Osteocyte (in vitro differentiated cells): ENCODE measurements around the gene CEMIP. TPM values are rescaled to one million over a fixed set of nuclear protein-coding genes. Genes with fewer than 3 reads are reported as not detected.

Experiments used
- DNase-seq: peaks from one replicate; pipeline ENCODE4 v3.0.0; 2021; ENCODE audit warnings: mixed read lengths; ENCODE audit not compliant: unreplicated experiment; ENCODE audit errors: extremely low spot score
- H3K27ac Mint-ChIP-seq: one replicate; pipeline ENCODE4 v1.8.0; 2021; ENCODE audit warnings: mild to moderate bottlenecking, mixed read lengths; ENCODE audit not compliant: unreplicated experiment
- H3K27me3 Mint-ChIP-seq: one replicate; pipeline ENCODE4 v1.8.0; 2021; ENCODE audit warnings: mixed read lengths; ENCODE audit not compliant: unreplicated experiment
- H3K36me3 Mint-ChIP-seq: one replicate; pipeline ENCODE4 v1.8.0; 2021; ENCODE audit warnings: mixed read lengths; ENCODE audit not compliant: unreplicated experiment
- H3K4me1 Mint-ChIP-seq: one replicate; pipeline ENCODE4 v1.8.0; 2021; ENCODE audit warnings: mixed read lengths; ENCODE audit not compliant: unreplicated experiment
- H3K4me3 Mint-ChIP-seq: one replicate; pipeline ENCODE4 v1.8.0; 2021; ENCODE audit warnings: mild to moderate bottlenecking, moderate library complexity, mixed read lengths; ENCODE audit not compliant: unreplicated experiment
- H3K9me3 Mint-ChIP-seq: one replicate; pipeline ENCODE4 v1.8.0; 2021; ENCODE audit warnings: mixed read lengths; ENCODE audit not compliant: unreplicated experiment
- CTCF ChIP-seq: fragments of 200-600 bp; sonication (generic); IDR thresholded peaks from 2 replicates; pipeline ENCODE4 v1.5.0; 2021; ENCODE audit warnings: antibody characterized with exemption, mild to moderate bottlenecking, moderate library complexity
- total RNA-seq: library from RNA; stranded (reverse); gene quantifications from 2 replicates; pipeline ENCODE4 v1.2.1, GENCODE V29; 2021

CEMIP gene
- total RNA-seq, 1 donor from 2014 or later, result 445 TPM

DNA sequence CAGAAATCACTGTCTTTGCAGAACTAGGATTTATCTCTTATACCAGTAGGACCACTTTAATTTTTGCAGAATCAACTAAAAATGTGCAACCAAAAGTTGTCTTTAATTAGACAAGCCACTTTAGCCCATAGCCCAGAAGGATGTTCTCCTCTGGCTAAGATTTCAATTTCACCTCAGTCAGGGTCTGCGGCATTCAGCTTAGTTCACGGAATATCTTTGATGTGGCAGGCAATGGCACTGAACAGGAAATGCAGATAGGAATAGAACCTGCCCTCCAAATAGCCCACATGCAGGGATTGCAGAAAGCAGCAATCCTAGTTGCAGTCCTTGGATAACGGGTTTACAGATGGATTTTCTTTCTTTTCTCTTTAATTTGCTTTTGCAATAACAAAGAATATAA is 109.7 kb downstream of the CEMIP start:
- H3K4me3 Mint-ChIP-seq, result no peak overlapping the region
- peaks cover 84% of the 10 kb centered on the region for H3K36me3 Mint-ChIP-seq
- TF ChIP-seq CTCF, result no peak
- DNase-seq, result no peak
- H3K9me3 Mint-ChIP-seq, result no peaks in the 10 kb centered on the region
- peak overlapping the region; percentile 44 for H3K27ac Mint-ChIP-seq
- H3K4me1 Mint-ChIP-seq, result peaks cover 30% of the 10 kb centered on the region
- H3K27me3 Mint-ChIP-seq, result no peaks in the 10 kb centered on the region

DNA sequence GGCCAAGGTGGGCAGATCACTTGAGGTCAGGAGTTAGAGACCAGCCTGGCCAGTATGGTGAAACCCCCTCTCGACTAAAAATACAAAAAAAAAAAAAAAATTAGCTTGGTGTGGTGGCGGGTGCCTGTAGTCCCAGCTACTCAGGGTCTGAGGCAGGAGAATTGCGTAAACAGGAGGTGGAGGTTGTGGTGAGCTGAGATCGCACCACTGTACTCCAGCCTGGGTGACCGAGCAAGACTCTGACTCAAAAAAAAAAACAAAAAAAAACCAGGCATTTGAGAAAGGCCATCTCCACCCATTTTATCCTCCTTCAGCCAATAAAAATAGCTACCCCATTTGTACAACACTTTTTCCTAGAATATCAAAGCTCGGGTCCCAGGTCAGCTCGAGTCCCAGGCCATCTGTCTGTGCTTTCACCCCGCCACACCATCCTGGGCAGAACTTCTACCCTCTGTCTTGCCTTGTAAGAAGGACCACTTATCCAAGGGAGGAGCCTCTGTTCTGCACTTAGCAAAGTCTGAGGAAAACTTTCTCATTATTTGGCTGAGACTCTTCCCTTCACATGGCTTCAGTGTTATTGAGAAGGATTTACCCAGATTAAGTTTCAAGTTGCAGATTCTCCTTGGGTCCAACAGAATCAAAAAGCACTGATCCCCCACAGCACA is 111.3 kb downstream of the CEMIP start:
- DNase-seq, result no peak
- Mint-ChIP-seq H3K4me3 (no peak overlapping the region), H3K4me1 (peaks cover 36% of the 10 kb centered on the region), H3K27me3 (no peaks in the 10 kb centered on the region), H3K9me3 (no peaks in the 10 kb centered on the region), H3K36me3 (peaks cover 85% of the 10 kb centered on the region), H3K27ac (peak overlapping the region; percentile 58)
- no peak for TF ChIP-seq CTCF

DNA sequence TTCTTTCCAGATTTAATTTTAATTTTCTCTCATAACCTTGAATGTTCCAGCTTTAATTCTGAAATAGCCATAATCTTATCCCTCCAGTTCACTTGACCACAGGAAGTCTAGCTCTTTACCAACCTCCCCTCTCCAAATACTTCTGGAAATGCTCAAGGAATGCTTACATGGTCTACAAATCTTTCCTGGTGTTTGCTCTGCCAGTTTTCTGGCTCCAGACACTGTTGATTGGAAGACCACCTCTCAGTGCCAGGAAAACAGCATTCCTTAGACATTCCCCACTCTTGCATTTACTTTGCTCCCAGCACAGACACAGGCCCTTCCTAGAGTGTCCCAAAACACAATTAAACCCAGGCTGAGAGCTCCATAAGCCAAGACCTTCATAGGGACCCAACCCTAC is 111.8 kb downstream of the CEMIP start:
- TF ChIP-seq CTCF, result no peak
- no peaks in the 10 kb centered on the region for H3K27me3 Mint-ChIP-seq
- DNase-seq, result no peak
- H3K9me3 Mint-ChIP-seq, result no peaks in the 10 kb centered on the region
- peaks cover 85% of the 10 kb centered on the region for H3K36me3 Mint-ChIP-seq
- peaks cover 36% of the 10 kb centered on the region for H3K4me1 Mint-ChIP-seq
- no peak overlapping the region for H3K4me3 Mint-ChIP-seq
- H3K27ac Mint-ChIP-seq, result peak overlapping the region; percentile 58

DNA sequence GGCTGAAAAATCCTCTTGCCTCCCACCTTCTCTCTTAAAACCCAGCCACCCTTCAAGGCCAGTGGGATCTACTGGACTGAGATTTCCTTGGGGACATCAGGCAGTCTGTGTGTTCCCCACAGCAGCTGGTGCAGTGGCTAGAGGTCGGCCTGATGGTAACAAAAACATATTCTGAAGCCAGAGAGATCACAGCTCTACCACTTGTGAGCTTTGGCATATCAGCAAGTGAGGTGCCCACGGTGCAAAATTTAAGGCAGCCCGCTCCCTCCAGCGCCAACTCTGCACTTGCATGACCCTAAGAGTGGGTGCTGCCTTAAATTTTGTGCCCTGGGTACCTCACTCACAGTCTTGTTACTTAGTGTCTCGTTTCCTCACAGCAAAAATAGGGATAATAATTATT is 113.2 kb downstream of the CEMIP start:
- no peak for TF ChIP-seq CTCF
- peaks cover 86% of the 10 kb centered on the region for H3K36me3 Mint-ChIP-seq
- no peaks in the 10 kb centered on the region for H3K9me3 Mint-ChIP-seq
- no peaks in the 10 kb centered on the region for H3K27me3 Mint-ChIP-seq
- no peak overlapping the region for H3K27ac Mint-ChIP-seq
- H3K4me1 Mint-ChIP-seq, result peaks cover 36% of the 10 kb centered on the region
- DNase-seq, result no peak
- no peak overlapping the region for H3K4me3 Mint-ChIP-seq

GRCh38 chr15:80893777-80894176 is 114.6 kb downstream of the CEMIP start:
- peaks cover 44% of the 10 kb centered on the region for H3K4me1 Mint-ChIP-seq
- H3K4me3 Mint-ChIP-seq, result no peak overlapping the region
- H3K9me3 Mint-ChIP-seq, result no peaks in the 10 kb centered on the region
- no peak overlapping the region for H3K27ac Mint-ChIP-seq
- no peak for TF ChIP-seq CTCF
- peaks cover 86% of the 10 kb centered on the region for H3K36me3 Mint-ChIP-seq
- H3K27me3 Mint-ChIP-seq, result no peaks in the 10 kb centered on the region
- no peak for DNase-seq
